ENCODE measurements around the gene ZCCHC10. TPM values are rescaled to one million over a fixed set of nuclear protein-coding genes. Genes with fewer than 3 reads are reported as not detected.
A peak's percentile ranks its signal among the peaks of the same experiment; 100 is the strongest.
"Not testable (repeated sequence)": the region's sequence is repeated elsewhere in the genome, so short reads cannot be mapped to it uniquely, and the experiment has no call there.

ZCCHC10 gene
- total RNA-seq, 2 donors from 2014 or later = 16.8 to 40.0 TPM

GRCh38 chr5:132963171-132964104 lies 62.9 kb downstream of the ZCCHC10 start, which contains the start of gene AFF4:
Gene AFF4 (minus strand): TSS chr5:132963634. CDS start chr5:132937189, 26,445 bp downstream.
- DNase-seq (ENCODE audit: low spot score) = peak; percentile 90
- peak; percentile 97 for ATAC-seq (ENCODE audit: insufficient number of reproducible peaks, low FRiP score, low read depth)
- Histone ChIP-seq H3K36me3 (no peaks in the 10 kb centered on the region), H3K4me3 (peak within 1 kb of the TSS; percentile 91), H3K27ac (peak within 1 kb of the TSS; percentile 98 to 100), H3K9me3 (no peaks in the 10 kb centered on the region), H3K27me3 (replicated peaks; ENCODE audit: insufficient read depth) (no peaks in the 10 kb centered on the region), H3K4me1 (ENCODE audit: control insufficient read depth in 1 of 2, low read depth in 2 of 2) (peaks cover 10 to 41% of the 10 kb centered on the region in 2 donors)
- no peak for TF ChIP-seq CTCF (IDR thresholded peaks at IDR 0.05)

GRCh38 chr5:132962429-132963021 lies 63.8 kb downstream of the ZCCHC10 start:
- Histone ChIP-seq H3K27me3 (replicated peaks; ENCODE audit: insufficient read depth) (no peaks in the 10 kb centered on the region), H3K4me3 (peak overlapping the region; percentile 91), H3K27ac (peak overlapping the region; percentile 98 to 100), H3K36me3 (no peaks in the 10 kb centered on the region), H3K9me3 (no peaks in the 10 kb centered on the region), H3K4me1 (ENCODE audit: control insufficient read depth in 1 of 2, low read depth in 2 of 2) (peaks cover 10 to 43% of the 10 kb centered on the region in 2 donors)
- no peak for TF ChIP-seq CTCF (IDR thresholded peaks at IDR 0.05)
- peak; percentile 61 for ATAC-seq (ENCODE audit: insufficient number of reproducible peaks, low FRiP score, low read depth)
- no peak for DNase-seq (ENCODE audit: low spot score)

GRCh38 chr5:132961887-132962286 lies 64.5 kb downstream of the ZCCHC10 start:
- Histone ChIP-seq H3K36me3 (no peaks in the 10 kb centered on the region), H3K4me3 (peak overlapping the region; percentile 91), H3K27me3 (replicated peaks; ENCODE audit: insufficient read depth) (no peaks in the 10 kb centered on the region), H3K27ac (peak overlapping the region; percentile 98 to 100), H3K4me1 (ENCODE audit: control insufficient read depth in 1 of 2, low read depth in 2 of 2) (peaks cover 10 to 43% of the 10 kb centered on the region in 2 donors), H3K9me3 (no peaks in the 10 kb centered on the region)
- no peak for TF ChIP-seq CTCF (IDR thresholded peaks at IDR 0.05)
- ATAC-seq (ENCODE audit: insufficient number of reproducible peaks, low FRiP score, low read depth) (no peak), DNase-seq (ENCODE audit: low spot score) (no peak)

GRCh38 chr5:132961123-132961815 lies 65.1 kb downstream of the ZCCHC10 start:
- H3K36me3 ChIP-seq; DNase-seq (ENCODE audit: low spot score); H3K27me3 ChIP-seq (replicated peaks; ENCODE audit: insufficient read depth); H3K9me3 ChIP-seq; ATAC-seq (ENCODE audit: insufficient number of reproducible peaks, low FRiP score, low read depth): not testable (repeated sequence)
- Histone ChIP-seq H3K27ac (peak overlapping the region in 1 of 2 donors; percentile 98), H3K4me3 (peak overlapping the region; percentile 91), H3K4me1 (ENCODE audit: control insufficient read depth in 1 of 2, low read depth in 2 of 2) (peaks cover 10 to 43% of the 10 kb centered on the region in 2 donors)

GRCh38 chr5:132956166-132956799 lies 70.1 kb downstream of the ZCCHC10 start:
- not testable (repeated sequence) for H3K4me3 ChIP-seq; H3K9me3 ChIP-seq; DNase-seq (ENCODE audit: low spot score); H3K27me3 ChIP-seq (replicated peaks; ENCODE audit: insufficient read depth); H3K36me3 ChIP-seq; ATAC-seq (ENCODE audit: insufficient number of reproducible peaks, low FRiP score, low read depth); H3K27ac ChIP-seq
- peaks cover 23 to 73% of the 10 kb centered on the region in 2 donors for H3K4me1 ChIP-seq (ENCODE audit: control insufficient read depth in 1 of 2, low read depth in 2 of 2)

All from thoracic aorta (tissue), 2 donors.